HEK293 (cell line): Measurements from ENCODE around the gene SGIP1.
A peak's percentile ranks its signal among the peaks of the same experiment; 100 is the strongest.

Source experiments
- ATF2 ChIP-seq: fragments of 450-650 bp; formaldehyde crosslinking; IDR thresholded peaks from 2 replicates; pipeline ENCODE4 v1.5.1; 2016; ENCODE audit warnings: missing biosample characterization, missing genetic modification characterization, low read depth
- CTCF ChIP-seq: fragments of 450-650 bp; formaldehyde crosslinking; IDR thresholded peaks from 2 replicates; pipeline ENCODE4 v1.5.1; 2016; ENCODE audit warnings: missing biosample characterization, missing genetic modification characterization
- KLF1 ChIP-seq: fragments of 450-650 bp; formaldehyde crosslinking; IDR thresholded peaks from 2 replicates; pipeline ENCODE4 v1.5.1; 2016; ENCODE audit warnings: missing biosample characterization, missing genetic modification characterization
- TCF7L2 ChIP-seq: IDR thresholded peaks from 2 replicates; pipeline ENCODE4 v1.6.1; 2011; ENCODE audit warnings: low read depth, mild to moderate bottlenecking, inconsistent platforms, low read length, moderate library complexity, borderline replicate concordance
- ZBTB1 ChIP-seq: fragments of 450-650 bp; formaldehyde crosslinking; IDR thresholded peaks from 2 replicates; pipeline ENCODE4 v1.5.1; 2016; ENCODE audit warnings: missing biosample characterization, missing genetic modification characterization
- ZNF529 ChIP-seq: fragments of 450-650 bp; formaldehyde crosslinking; IDR thresholded peaks from 2 replicates; pipeline ENCODE4 v1.5.1; 2017; ENCODE audit warnings: missing genetic modification characterization, missing biosample characterization; ENCODE audit not compliant: insufficient replicate concordance
- ZNF660 ChIP-seq: fragments of 450-650 bp; IDR thresholded peaks from 2 replicates; pipeline ENCODE4 v1.5.1; 2018; ENCODE audit warnings: missing biosample characterization, mild to moderate bottlenecking, missing genetic modification characterization
- ZNF792 ChIP-seq: fragments of 450-650 bp; formaldehyde crosslinking; IDR thresholded peaks from 2 replicates; pipeline ENCODE4 v1.5.1; 2016; ENCODE audit warnings: missing biosample characterization, missing genetic modification characterization

DNA sequence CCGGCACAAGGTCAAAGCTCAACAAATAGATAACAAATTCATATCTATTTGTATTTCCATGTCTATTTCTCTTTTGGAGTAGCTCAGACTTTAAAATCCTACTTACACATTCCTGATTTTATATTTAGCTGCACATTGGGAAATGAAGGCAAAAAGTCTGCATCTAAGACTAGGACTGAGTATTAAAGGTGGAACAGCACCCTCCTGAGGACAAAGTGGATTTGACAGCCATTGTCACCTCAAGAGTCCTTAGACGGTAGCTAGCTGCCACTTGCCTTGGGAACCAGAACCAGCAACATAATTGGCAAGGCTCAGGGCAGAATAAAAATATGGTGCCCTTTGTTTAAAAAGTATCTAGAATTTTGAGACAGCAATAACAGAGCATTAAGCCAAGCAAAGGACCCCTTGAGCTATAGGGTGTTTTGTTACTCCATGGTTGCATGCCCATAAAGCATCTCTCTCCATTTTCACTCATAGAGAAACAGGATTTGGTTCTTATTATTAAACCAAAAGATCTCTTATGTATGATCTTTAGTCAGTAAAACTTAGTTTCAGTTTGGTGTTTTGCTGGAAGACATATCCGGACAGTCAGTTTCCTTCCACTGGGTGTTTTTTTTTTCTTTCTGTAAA, 30.0 kb upstream of the SGIP1 start:
- TF ChIP-seq ZBTB1 (tag by site-specific recombination) (no peak), KLF1 (tag by site-specific recombination) (no peak), CTCF (tag by site-specific recombination) (peak; percentile 42; the same call in 1 of the 2 replicates), TCF7L2 (no peak), ZNF792 (tag by site-specific recombination) (no peak), ZNF660 (tag by site-specific recombination) (peak; percentile 40; the same call in 1 of the 2 replicates), ZNF529 (no peak), ATF2 (tag by site-specific recombination) (no peak)
